ENCODE results near the gene ADGRL3.
A peak's percentile ranks its signal among the peaks of the same experiment; 100 is the strongest.
"Not testable (repeated sequence)": the region's sequence is repeated elsewhere in the genome, so short reads cannot be mapped to it uniquely, and the experiment has no call there.

The ADGRL3 gene

DNA sequence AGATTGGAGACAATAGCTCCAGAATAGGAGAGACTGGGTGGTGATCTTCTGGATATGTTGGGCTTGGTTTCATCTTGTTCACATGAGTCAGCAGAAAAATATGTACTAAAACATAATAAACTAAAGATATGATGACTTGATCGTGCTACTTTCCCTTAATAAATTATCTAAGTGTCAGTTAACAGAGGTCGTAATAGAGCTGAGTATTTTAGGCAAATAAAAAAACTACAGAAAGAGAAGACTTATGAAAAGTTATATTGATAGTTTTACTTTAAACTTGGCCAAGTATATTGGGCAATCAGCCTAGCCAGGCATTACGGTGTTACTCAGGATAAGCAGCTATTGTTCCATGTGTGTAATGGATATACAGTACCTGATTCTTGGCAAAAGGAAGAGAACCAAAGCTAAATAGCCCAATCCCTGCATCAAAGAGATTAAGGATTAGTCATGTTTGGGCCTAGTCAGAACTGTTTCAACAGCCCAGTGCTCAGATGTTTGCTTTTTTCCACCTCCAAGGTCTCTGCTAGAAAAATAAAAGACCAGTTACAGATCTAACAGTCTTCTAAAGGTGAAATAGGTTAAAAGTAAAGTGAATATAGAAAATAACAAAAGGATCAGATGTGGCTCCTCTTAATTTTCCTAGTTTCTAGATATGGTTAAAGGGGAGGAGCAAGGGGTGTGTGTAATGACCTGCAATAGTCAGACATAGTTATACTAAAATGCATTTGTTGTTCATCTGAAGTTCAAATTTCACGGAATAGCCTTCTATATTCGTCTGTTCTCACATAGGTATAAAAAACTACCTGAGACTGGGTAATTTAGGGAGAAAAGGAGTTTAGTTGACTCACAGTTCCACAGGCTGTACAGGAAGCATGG, 262.6 kb downstream of the ADGRL3 start:
- peak; percentile 38 for FAIRE-seq
- no peak for TF ChIP-seq POLR2A (IDR thresholded peaks at IDR 0.05; ENCODE audit: low read depth, low read length)

DNA sequence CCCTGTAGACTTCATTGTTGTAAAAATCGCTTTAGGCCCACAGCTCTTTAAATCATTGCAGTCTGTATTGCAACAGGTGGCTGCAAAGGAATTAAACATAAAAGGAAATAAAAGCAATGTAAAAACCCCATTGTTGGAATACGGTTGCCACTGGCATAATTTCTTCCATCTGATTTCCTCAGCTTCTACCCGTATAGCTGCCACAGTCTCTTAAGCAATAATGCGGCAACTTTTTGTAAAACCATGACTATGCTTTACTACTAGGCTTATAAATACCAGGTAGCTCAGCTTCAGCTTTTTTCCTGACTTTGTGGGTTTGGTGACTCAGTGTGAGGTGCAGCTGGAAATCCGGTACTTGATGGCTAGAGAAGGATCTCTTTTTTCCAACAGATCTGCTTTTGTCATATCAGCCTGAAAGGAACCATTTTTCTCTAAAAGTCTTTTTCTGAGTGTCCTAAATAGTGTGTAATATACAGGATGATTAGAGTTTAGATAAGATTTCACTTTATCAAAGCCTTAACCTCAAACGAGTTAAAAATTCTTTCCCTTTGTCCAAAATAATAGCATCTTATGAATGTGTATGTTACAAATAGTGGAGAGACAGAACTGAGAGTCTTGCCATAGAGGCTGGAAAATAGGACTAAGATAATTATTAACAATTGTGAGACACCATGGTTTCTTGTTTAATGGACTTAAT, 268.0 kb downstream of the ADGRL3 start:
- TF ChIP-seq POLR2A (IDR thresholded peaks at IDR 0.05; ENCODE audit: low read depth, low read length) = no peak
- FAIRE-seq = peak; percentile 87
- no peak for DNase-seq (ENCODE audit: insufficient read length, low spot score)

More for the DNA sequence above, 262.6 kb downstream of the ADGRL3 start:
- DNase-seq (ENCODE audit: insufficient read length, low spot score) = no peak

DNA sequence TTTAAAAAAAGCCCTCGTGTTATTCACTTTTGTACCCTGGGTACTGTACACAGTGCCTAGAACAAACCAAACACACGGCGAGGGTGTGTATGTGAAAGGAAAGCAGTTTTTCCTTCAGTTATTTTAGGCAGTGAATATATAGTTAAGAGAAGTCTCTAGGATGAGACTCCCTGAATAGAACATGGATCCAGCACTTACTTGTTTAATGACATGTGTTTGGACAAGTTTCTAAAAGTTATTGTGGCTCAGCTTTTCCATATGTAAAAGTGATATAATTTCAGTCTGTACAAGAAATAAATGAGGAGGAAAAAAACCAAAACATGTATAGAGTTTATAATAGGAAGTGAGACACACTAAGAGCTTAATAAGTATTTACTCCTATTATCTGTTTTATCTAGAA, 273.2 kb downstream of the ADGRL3 start:
- DNase-seq (ENCODE audit: insufficient read length, low spot score) = no peak
- no peak for FAIRE-seq
- no peak for TF ChIP-seq POLR2A (IDR thresholded peaks at IDR 0.05; ENCODE audit: low read depth, low read length)

DNA sequence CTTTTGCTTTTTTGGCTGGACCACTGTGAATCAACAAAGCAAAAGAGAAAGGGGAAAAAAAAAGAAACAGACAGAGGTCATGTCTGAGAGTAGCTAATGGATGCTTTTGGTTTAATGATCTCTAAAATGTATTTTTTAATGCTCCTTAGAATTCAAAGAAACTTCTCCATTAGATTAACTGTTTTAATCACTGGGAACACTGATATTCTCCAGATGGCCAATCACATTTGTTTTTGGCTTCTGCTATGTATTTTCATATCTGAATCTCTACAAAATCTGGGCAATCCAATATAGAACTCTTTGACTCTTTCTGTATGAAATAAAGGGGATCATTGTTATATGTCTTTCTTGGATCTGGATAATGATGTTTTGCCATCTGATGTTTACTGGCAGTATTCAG, 278.2 kb downstream of the ADGRL3 start:
- no peak for TF ChIP-seq POLR2A (IDR thresholded peaks at IDR 0.05; ENCODE audit: low read depth, low read length)
- DNase-seq (ENCODE audit: insufficient read length, low spot score) (no peak), FAIRE-seq (no peak)

DNA sequence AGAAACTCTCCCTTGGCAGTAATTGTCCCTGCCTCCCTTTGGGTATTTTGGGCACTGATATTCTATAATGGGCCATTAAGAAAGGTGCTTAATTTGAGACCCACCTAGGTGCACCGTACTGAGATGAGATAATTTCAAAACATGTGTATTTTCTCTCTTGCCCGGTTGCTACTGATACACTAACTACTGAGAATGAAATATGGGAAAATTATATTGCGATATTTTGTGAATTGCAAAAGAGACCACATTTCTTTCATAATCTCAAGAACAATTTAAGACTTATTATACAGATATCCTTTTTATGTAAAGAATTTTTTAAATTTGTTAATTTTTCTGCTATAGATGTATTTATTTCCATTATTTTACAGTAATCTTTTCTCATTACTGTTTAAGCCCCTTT, 284.9 kb downstream of the ADGRL3 start:
- no peak for FAIRE-seq
- no peak for DNase-seq (ENCODE audit: insufficient read length, low spot score)
- TF ChIP-seq POLR2A (IDR thresholded peaks at IDR 0.05; ENCODE audit: low read depth, low read length) = no peak

DNA sequence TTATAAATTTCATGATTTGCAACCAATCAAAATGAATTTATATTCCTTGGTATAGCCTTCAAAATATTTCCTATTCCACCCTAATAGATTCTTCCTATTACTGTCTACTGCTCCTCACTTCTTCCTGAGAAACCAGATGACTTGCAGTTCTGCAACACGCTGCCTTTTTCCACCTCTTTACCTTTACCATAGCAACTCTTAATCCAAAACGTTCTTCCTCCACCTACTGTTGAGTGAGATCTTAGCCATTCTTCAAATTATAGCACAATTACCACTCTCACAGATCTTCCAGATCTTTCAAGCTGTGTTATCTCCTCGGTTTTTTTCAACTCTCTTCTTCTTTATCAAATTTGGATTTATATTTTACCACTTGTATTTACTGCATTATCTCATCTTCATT, 289.8 kb downstream of the ADGRL3 start:
- DNase-seq (ENCODE audit: insufficient read length, low spot score) (no peak), FAIRE-seq (no peak)
- no peak for TF ChIP-seq POLR2A (IDR thresholded peaks at IDR 0.05; ENCODE audit: low read depth, low read length)

DNA sequence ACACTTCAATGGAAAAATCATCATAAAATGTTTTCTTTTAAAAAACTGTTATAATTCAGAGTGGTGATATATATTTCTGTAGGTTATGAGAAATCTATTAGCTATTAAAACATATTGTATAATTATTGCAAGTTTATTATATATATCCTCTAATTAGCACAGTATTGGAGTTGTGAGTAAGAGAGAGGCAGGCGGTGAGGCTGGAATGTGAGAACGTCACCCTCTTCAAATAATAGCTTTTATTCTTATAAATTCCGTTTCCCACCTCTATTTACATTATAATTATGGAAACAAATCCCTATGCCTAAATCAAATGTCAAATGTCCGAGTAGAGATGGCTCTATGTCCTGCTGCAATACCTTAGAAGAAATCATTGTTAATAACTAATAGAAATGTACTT, 292.9 kb downstream of the ADGRL3 start:
- TF ChIP-seq POLR2A (IDR thresholded peaks at IDR 0.05; ENCODE audit: low read depth, low read length) = no peak
- FAIRE-seq (no peak), DNase-seq (ENCODE audit: insufficient read length, low spot score) (no peak)

DNA sequence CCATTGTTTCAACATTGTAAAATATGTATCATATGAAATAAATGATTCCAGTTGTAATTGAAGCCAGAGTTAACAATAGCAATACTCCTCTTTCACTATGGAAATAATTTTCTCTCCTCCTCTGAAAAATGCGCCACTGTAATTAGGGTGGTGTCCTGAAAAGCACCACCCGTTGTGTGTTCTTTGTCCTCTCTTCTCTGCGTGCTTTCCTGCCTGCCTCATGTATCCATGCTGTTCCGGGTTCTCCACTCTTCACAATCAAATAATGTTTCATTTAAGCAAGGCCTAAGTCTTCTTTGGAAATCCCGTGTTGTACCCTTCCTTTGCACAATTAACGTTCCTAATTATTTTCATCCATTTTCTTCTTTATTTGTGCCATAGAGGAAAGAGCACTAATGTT, 293.3 kb downstream of the ADGRL3 start:
- DNase-seq (ENCODE audit: insufficient read length, low spot score) (no peak), FAIRE-seq (no peak)
- TF ChIP-seq POLR2A (IDR thresholded peaks at IDR 0.05; ENCODE audit: low read depth, low read length) = no peak

DNA sequence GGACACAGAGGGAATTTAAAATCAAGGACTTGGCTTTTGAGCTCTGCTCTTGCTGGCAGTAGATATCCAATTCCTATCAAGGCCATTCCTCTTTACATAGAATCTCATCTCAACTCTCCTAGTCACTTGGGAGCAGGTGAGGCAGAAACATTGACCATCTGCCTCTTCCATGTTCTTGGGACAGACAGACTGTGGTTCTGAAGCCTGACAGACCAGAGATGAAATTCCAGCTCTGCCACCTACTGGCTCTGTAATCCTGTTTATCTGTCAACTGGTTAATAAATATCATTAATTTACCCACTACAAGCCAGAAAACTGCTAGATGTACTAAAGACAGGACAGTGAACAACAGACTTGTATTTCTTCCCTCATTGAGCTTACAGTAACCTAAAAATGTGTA, 300.8 kb downstream of the ADGRL3 start:
- FAIRE-seq (no peak), DNase-seq (ENCODE audit: insufficient read length, low spot score) (no peak)
- no peak for TF ChIP-seq POLR2A (IDR thresholded peaks at IDR 0.05; ENCODE audit: low read depth, low read length)

DNA sequence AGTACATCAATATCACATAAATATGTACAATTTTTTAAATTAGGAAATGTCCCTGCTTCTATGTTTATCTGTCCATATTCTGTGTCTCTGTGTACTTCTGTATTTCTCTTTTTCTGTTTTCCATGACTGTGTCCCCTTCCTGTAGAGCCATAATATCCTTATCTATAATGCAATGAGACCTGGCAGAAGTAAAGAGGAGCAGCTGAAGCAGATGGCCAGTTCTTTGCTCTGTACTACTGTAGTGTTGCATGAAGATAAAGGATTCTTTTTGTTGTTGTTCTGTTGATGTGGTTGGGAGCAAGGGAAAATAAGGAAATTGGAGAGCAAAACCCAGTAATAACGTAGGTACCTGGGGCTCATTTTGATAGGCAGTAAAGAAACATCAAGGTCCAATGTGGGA, 301.7 kb downstream of the ADGRL3 start:
- no peak for FAIRE-seq
- no peak for DNase-seq (ENCODE audit: insufficient read length, low spot score)
- no peak for TF ChIP-seq POLR2A (IDR thresholded peaks at IDR 0.05; ENCODE audit: low read depth, low read length)

DNA sequence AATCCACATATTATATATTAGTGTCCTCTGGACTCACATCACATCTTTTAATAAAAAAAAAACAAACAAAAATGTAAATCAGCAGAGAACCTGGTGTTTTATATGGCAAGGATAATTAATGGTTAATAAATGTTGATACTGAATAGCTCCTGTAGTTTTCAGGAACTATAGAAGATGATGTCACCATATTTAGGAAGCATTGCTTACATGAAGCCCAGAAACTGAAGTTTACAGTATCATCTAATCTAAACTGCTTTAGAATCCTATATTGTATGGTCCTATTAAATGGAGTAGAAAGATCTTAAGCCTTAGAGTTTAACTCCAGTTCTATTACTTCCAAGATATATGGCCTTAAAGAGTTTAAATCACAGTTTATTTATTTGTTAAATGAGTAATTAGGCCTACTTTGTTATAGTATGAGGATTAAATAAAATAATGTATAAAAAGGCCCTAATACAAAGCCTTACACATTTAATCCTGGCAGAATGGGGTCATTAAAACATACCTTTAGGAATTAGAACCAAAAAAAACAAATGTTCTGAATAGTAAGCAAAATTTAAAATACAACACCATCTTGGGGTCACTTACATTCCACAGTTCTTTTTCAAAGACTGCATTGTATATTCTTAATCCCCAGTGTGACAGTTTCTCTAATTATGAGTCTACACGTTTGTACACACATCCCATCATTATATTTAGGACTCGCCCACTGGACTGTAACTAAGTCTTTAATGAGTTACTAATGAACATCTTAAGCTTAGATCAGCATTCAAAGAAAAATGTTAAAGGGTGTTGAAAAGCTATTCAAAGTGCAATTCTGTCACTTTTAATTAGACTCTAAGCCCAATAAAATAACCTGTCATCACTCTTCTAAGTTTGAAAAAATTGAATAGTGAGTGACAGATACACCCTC, 305.9 kb downstream of the ADGRL3 start:
- no peak for FAIRE-seq
- DNase-seq (ENCODE audit: insufficient read length, low spot score) = no peak
- TF ChIP-seq POLR2A (IDR thresholded peaks at IDR 0.05; ENCODE audit: low read depth, low read length) = no peak

DNA sequence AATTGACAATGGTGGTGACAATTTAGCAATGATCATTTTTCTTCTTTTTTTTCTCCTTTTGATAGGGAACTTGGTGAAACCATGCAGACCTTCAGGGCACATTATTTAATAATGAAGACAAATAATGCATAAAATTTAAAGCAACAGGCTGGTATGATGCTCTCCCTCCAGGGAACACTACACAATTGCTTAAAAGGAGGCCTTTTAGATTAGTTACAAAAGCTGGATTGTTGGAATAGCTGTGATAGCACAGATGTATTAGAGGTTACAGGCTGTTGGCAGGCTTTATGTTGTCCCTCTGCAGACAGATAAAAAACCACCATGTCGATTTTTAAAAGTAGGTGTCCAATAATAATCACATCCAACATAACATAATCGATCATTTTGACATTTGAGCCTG, 307.0 kb downstream of the ADGRL3 start:
- no peak for FAIRE-seq
- no peak for DNase-seq (ENCODE audit: insufficient read length, low spot score)
- TF ChIP-seq POLR2A (IDR thresholded peaks at IDR 0.05; ENCODE audit: low read depth, low read length) = no peak

DNA sequence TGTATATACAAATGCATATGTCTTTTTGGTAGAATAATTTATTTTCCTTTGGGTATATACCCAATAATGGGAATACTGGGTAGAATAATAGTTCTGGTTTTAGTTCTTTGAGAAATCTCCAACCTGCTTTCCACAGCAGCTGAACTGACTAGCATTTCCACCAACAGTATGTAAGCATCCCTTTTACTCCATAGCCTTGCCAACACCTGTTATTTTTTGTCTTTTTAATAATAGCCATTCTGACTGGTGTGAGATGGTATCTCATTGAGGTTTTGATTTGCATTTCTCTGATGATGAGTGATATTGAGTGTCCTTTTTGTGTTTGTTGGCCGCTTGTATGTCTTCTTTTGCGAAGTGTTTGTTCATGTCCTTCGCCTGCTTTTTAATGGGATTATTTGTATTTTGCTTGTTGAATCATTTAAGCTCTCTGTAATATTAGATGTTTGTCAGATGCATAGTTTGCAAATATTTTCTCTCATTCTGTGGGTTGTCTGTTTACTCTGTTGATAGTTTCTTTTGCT, 309.7 kb downstream of the ADGRL3 start:
- not testable (repeated sequence) for DNase-seq (ENCODE audit: insufficient read length, low spot score); FAIRE-seq

Measured in H54 (cell line).